HepG2 (cell line): ENCODE results near the gene ZFP1. TPM values are rescaled to one million over a fixed set of nuclear protein-coding genes. Genes with fewer than 3 reads are reported as not detected.

Source experiments
- ARNT2 ChIP-seq: sonication (generic); formaldehyde crosslinking; IDR thresholded peaks from 2 replicates; pipeline ENCODE4 v1.8.0; 2022; ENCODE audit warnings: mild to moderate bottlenecking, low read depth, missing genetic modification reagents, moderate library complexity
- CBFB ChIP-seq: sonication (generic); formaldehyde crosslinking; IDR thresholded peaks from 2 replicates; pipeline ENCODE4 v1.4.0; 2020; ENCODE audit warnings: missing genetic modification reagents
- ELF3 ChIP-seq: IDR thresholded peaks from 2 replicates; pipeline ENCODE4 v1.6.1; 2016; ENCODE audit warnings: missing genetic modification reagents, missing compliant biosample characterization
- FOXM1 ChIP-seq: sonication (generic); formaldehyde crosslinking; IDR thresholded peaks from 2 replicates; pipeline ENCODE4 v1.5.0; 2020; ENCODE audit warnings: missing genetic modification reagents
- HHEX ChIP-seq: IDR thresholded peaks from 2 replicates; pipeline ENCODE4 v1.6.1; 2016; ENCODE audit warnings: control low read depth
- HNRNPUL1 ChIP-seq: fragments of 200-400 bp; formaldehyde crosslinking; IDR thresholded peaks from 2 replicates; pipeline ENCODE4 v1.6.1; 2017; ENCODE audit warnings: low read depth, mild to moderate bottlenecking, low read length, moderate library complexity
- HOXD1 ChIP-seq: sonication (generic); formaldehyde crosslinking; IDR thresholded peaks from 2 replicates; pipeline ENCODE4 v1.5.0; 2020; ENCODE audit warnings: missing genetic modification reagents
- NR2C2 ChIP-seq: sonication (generic); formaldehyde crosslinking; IDR thresholded peaks from 2 replicates; pipeline ENCODE4 v1.4.0; 2020; ENCODE audit warnings: missing genetic modification reagents, mild to moderate bottlenecking, moderate library complexity, borderline replicate concordance
- PHF5A ChIP-seq: IDR thresholded peaks from one replicate; pipeline ENCODE4 v1.6.1; 2018; ENCODE audit warnings: low read depth, missing genetic modification reagents; ENCODE audit not compliant: unreplicated experiment
- SIX1 ChIP-seq: sonication (generic); formaldehyde crosslinking; IDR thresholded peaks from 2 replicates; pipeline ENCODE4 v1.4.0; 2020; ENCODE audit warnings: missing genetic modification reagents, borderline replicate concordance
- ZBTB21 ChIP-seq: sonication (generic); formaldehyde crosslinking; IDR thresholded peaks from 2 replicates; pipeline ENCODE4 v1.4.0; 2020; ENCODE audit warnings: missing genetic modification reagents
- ZBTB7A ChIP-seq: sonication (generic); formaldehyde crosslinking; IDR thresholded peaks from 2 replicates; pipeline ENCODE4 v1.8.0; 2022; ENCODE audit warnings: mild to moderate bottlenecking, missing genetic modification reagents
- ZNF138 ChIP-seq: sonication (generic); formaldehyde crosslinking; IDR thresholded peaks from 2 replicates; pipeline ENCODE4 v1.5.0; 2020; ENCODE audit warnings: mild to moderate bottlenecking, low read depth, missing genetic modification reagents
- ZNF337 ChIP-seq: sonication (generic); formaldehyde crosslinking; IDR thresholded peaks from 2 replicates; pipeline ENCODE4 v1.5.1; 2020; ENCODE audit warnings: missing genetic modification reagents, low read depth, mild to moderate bottlenecking, borderline replicate concordance
- ZNF749 ChIP-seq: sonication (generic); formaldehyde crosslinking; IDR thresholded peaks from 2 replicates; pipeline ENCODE4 v1.8.0; 2022; ENCODE audit warnings: mild to moderate bottlenecking, missing genetic modification reagents, moderate library complexity, borderline replicate concordance
- ZNF788 ChIP-seq: sonication (generic); formaldehyde crosslinking; IDR thresholded peaks from 2 replicates; pipeline ENCODE4 v1.5.0; 2020; ENCODE audit warnings: mild to moderate bottlenecking, missing genetic modification reagents, borderline replicate concordance
- ZNF850 ChIP-seq: sonication (generic); formaldehyde crosslinking; conservative IDR thresholded peaks from 2 replicates; pipeline ENCODE4 v1.9.0; 2021; ENCODE audit warnings: mild to moderate bottlenecking, missing genetic modification reagents
- polyA plus RNA-seq, 8 experiments: library from polyadenylated mRNA; depleted of rRNA in 3 of 8; stranded (reverse) in 7 of 8; unstranded in 1 of 8; fragments of >200 nt; fragmentation: Illumina TruSeq in 4 of 8; extraction: Trizol in 4 of 8; gene quantifications; 2 replicates each; pipeline versions ENCODE4 v1.2.1 to v1.2.3, GENCODE V29; 2011 to 2016; ENCODE audit warnings: low read depth in 4 of 8, missing spikeins in 1 of 8, mixed read lengths in 1 of 8; ENCODE audit not compliant: insufficient read depth in 1 of 8
- total RNA-seq, 5 experiments: library from RNA; depleted of rRNA; stranded (reverse); fragments of >200 nt; fragmentation: Illumina TruSeq; extraction: Trizol; gene quantifications; 2 replicates each; pipeline ENCODE4 v1.2.3, GENCODE V29; 2016; ENCODE audit warnings: low read depth in 1 of 5
- TF ChIP-seq, protein P1 (sequence below): sonication (generic); formaldehyde crosslinking; IDR thresholded peaks from 2 replicates; pipeline ENCODE4 v1.5.1; 2020; ENCODE audit warnings: mild to moderate bottlenecking, missing genetic modification reagents, moderate library complexity
- TF ChIP-seq, protein P2 (sequence below): sonication (generic); formaldehyde crosslinking; IDR thresholded peaks from 2 replicates; pipeline ENCODE4 v1.4.0; 2020; ENCODE audit warnings: missing genetic modification reagents
- TF ChIP-seq, protein P3 (sequence below): IDR thresholded peaks from 2 replicates; pipeline ENCODE4 v1.6.1; 2016; ENCODE audit warnings: low read depth, borderline replicate concordance
- TF ChIP-seq, protein P4 (sequence below): IDR thresholded peaks from 2 replicates; pipeline ENCODE4 v1.6.1; 2016; ENCODE audit warnings: missing compliant biosample characterization, missing genetic modification reagents, borderline replicate concordance
- TF ChIP-seq, protein P5 (sequence below), 2 experiments: sonication (generic) in 1 of 2; formaldehyde crosslinking in 1 of 2; IDR thresholded peaks; 2 replicates each; pipeline versions ENCODE4 v1.4.0 to v1.6.1; 2018 to 2020; ENCODE audit warnings: missing genetic modification reagents in 2 of 2, borderline replicate concordance in 1 of 2, low read depth in 1 of 2, mild to moderate bottlenecking in 1 of 2, missing biosample characterization in 1 of 2
- TF ChIP-seq, protein P6 (sequence below): IDR thresholded peaks from 2 replicates; pipeline ENCODE4 v1.6.1; 2016; ENCODE audit warnings: missing genetic modification reagents, missing compliant biosample characterization

Gene ZFP1
- total and polyA plus RNA-seq, 2 of the 13 experiments (the other 11 are each of a cell fraction or from before 2014, with no cell fraction given), result 8.3 to 14.0 TPM

DNA sequence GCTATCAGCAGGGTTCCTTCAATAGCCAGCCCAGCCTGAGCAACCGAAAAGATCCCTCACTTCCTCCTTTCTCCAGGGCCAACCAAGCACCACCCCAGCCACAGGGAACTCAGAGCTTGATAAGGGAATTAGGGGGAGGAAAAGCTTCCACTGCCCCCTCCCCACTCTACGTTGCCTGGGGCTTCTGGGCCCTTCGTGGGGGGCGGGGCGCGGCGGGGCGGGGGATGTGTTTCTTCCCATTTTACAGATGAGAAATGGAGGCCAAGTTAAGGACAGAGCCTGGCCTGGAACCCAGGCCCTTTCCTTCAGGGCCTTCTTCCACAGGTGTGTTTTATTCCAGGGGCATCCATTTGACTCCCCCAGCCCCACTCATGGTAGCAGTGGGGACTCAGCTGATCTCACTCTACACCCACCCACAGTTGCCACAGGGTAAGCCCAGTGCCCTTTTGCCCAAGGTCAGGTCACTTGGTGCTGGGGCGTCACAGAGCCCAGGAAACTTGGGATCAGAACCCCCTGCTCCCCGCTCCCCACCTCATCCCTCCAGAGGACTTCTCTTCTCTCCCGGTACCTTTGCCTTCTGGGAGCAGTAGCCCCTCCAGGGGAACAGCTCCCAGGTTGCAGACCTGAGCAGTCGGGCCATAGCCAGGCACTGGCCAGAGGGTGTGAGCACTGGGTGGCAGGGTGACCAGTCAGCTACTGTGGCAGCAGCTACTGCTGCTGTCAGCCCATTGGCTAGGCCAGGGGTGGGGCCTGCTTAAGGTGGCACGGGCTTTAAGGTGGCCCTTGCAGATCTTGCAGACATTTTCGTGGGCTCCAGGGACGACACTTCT lies 32.0 kb upstream of the ZFP1 start, which contains the start of gene LDHD (continued):
- TF ChIP-seq, protein P1, sequence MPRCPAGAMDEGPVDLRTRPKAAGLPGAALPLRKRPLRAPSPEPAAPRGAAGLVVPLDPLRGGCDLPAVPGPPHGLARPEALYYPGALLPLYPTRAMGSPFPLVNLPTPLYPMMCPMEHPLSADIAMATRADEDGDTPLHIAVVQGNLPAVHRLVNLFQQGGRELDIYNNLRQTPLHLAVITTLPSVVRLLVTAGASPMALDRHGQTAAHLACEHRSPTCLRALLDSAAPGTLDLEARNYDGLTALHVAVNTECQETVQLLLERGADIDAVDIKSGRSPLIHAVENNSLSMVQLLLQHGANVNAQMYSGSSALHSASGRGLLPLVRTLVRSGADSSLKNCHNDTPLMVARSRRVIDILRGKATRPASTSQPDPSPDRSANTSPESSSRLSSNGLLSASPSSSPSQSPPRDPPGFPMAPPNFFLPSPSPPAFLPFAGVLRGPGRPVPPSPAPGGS (CRISPR knock-in tag), result peak; percentile 38; the same call in 1 of the 2 replicates
- TF ChIP-seq, protein P2, sequence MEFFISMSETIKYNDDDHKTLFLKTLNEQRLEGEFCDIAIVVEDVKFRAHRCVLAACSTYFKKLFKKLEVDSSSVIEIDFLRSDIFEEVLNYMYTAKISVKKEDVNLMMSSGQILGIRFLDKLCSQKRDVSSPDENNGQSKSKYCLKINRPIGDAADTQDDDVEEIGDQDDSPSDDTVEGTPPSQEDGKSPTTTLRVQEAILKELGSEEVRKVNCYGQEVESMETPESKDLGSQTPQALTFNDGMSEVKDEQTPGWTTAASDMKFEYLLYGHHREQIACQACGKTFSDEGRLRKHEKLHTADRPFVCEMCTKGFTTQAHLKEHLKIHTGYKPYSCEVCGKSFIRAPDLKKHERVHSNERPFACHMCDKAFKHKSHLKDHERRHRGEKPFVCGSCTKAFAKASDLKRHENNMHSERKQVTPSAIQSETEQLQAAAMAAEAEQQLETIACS (CRISPR knock-in tag), result no peak
- peak; percentile 65; the same call in 1 of the 2 replicates for TF ChIP-seq ZNF337 (CRISPR knock-in tag)
- no peak for TF ChIP-seq ZBTB21 (CRISPR knock-in tag)
- TF ChIP-seq, protein P3, sequence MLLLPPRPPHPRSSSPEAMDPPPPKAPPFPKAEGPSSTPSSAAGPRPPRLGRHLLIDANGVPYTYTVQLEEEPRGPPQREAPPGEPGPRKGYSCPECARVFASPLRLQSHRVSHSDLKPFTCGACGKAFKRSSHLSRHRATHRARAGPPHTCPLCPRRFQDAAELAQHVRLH (CRISPR knock-in tag), result peak; percentile 51; the same call in 1 of the 2 replicates
- TF ChIP-seq ARNT2 (CRISPR knock-in tag), result peak; percentile 52; the same call in 1 of the 2 replicates
- no peak for TF ChIP-seq NR2C2 (CRISPR knock-in tag)
- TF ChIP-seq PHF5A, result peak; percentile 86
- TF ChIP-seq, protein P4, sequence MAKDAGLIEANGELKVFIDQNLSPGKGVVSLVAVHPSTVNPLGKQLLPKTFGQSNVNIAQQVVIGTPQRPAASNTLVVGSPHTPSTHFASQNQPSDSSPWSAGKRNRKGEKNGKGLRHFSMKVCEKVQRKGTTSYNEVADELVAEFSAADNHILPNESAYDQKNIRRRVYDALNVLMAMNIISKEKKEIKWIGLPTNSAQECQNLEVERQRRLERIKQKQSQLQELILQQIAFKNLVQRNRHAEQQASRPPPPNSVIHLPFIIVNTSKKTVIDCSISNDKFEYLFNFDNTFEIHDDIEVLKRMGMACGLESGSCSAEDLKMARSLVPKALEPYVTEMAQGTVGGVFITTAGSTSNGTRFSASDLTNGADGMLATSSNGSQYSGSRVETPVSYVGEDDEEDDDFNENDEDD, result peak; percentile 35; the same call in 1 of the 2 replicates
- peak; percentile 64; the same call in 1 of the 2 replicates for TF ChIP-seq ELF3 (CRISPR knock-in tag)
- no peak; the same call in 1 of the 2 replicates for TF ChIP-seq ZNF788
- 0 out of 2 replicates have a peak, but pooled peaks have one; percentile 30 for TF ChIP-seq SIX1
- TF ChIP-seq, protein P5, sequence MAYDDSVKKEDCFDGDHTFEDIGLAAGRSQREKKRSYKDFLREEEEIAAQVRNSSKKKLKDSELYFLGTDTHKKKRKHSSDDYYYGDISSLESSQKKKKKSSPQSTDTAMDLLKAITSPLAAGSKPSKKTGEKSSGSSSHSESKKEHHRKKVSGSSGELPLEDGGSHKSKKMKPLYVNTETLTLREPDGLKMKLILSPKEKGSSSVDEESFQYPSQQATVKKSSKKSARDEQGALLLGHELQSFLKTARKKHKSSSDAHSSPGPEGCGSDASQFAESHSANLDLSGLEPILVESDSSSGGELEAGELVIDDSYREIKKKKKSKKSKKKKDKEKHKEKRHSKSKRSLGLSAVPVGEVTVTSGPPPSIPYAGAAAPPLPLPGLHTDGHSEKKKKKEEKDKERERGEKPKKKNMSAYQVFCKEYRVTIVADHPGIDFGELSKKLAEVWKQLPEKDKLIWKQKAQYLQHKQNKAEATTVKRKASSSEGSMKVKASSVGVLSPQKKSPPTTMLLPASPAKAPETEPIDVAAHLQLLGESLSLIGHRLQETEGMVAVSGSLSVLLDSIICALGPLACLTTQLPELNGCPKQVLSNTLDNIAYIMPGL (CRISPR knock-in tag; IDR thresholded peaks at IDR 0.05; ENCODE audit: borderline replicate concordance in 1 of 2, low read depth in 1 of 2), result peak; percentile 63 to 78; a peak in 3 of 4 replicates
- no peak for TF ChIP-seq HHEX (CRISPR knock-in tag)
- no peak for TF ChIP-seq FOXM1 (CRISPR knock-in tag)
- no peak for TF ChIP-seq ZNF850 (CRISPR knock-in tag)
- no peak for TF ChIP-seq ZNF749 (CRISPR knock-in tag)
- 0 out of 2 replicates have a peak, but pooled peaks have one; percentile 58 for TF ChIP-seq HOXD1 (CRISPR knock-in tag)
- no peak for TF ChIP-seq HNRNPUL1
- TF ChIP-seq, protein P6, sequence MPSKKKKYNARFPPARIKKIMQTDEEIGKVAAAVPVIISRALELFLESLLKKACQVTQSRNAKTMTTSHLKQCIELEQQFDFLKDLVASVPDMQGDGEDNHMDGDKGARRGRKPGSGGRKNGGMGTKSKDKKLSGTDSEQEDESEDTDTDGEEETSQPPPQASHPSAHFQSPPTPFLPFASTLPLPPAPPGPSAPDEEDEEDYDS (CRISPR knock-in tag), result peak; percentile 93
- TF ChIP-seq ZBTB7A (CRISPR knock-in tag), result no peak
- TF ChIP-seq CBFB (CRISPR knock-in tag), result no peak
- no peak for TF ChIP-seq ZNF138 (CRISPR knock-in tag)
